HG03521 (cell line): ENCODE data around the gene CNTNAP2.
A peak's percentile ranks its signal among the peaks of the same experiment; 100 is the strongest.
"Not testable (repeated sequence)": the region's sequence is repeated elsewhere in the genome, so short reads cannot be mapped to it uniquely, and the experiment has no call there.

Experiments used
- ATAC-seq: cut with Tn5 transposase; IDR thresholded peaks from one replicate; pipeline ENCODE4 v1.9.1; 2021; ENCODE audit warnings: mild to moderate bottlenecking, moderate library complexity; ENCODE audit not compliant: unreplicated experiment

Gene CNTNAP2

GRCh38 chr7:148303295-148304082, 2186.9 kb downstream of the CNTNAP2 start:
- no peak for ATAC-seq

GRCh38 chr7:148304083-148304335, 2187.4 kb downstream of the CNTNAP2 start:
- no peak for ATAC-seq

GRCh38 chr7:148304456-148304855, 2187.9 kb downstream of the CNTNAP2 start:
- ATAC-seq, result no peak

GRCh38 chr7:148306759-148307158, 2190.2 kb downstream of the CNTNAP2 start:
- ATAC-seq, result peak; percentile 62

GRCh38 chr7:148318102-148318811, 2201.7 kb downstream of the CNTNAP2 start:
- ATAC-seq, result no peak

- no peak for ATAC-seq
Observed at GRCh38 chr7:148318838-148319237, 2202.2 kb downstream of the CNTNAP2 start.

- ATAC-seq, result no peak
Observed at GRCh38 chr7:148319316-148319808, 2202.8 kb downstream of the CNTNAP2 start.

- no peak for ATAC-seq
Observed at GRCh38 chr7:148325208-148325607, 2208.6 kb downstream of the CNTNAP2 start.

GRCh38 chr7:148327379-148327778, 2210.8 kb downstream of the CNTNAP2 start:
- ATAC-seq, result no peak

- ATAC-seq, result no peak
Observed at GRCh38 chr7:148328906-148329305, 2212.3 kb downstream of the CNTNAP2 start.

- no peak for ATAC-seq
Observed at GRCh38 chr7:148330124-148330818, 2213.7 kb downstream of the CNTNAP2 start.

- ATAC-seq, result no peak
Observed at GRCh38 chr7:148330822-148331221, 2214.2 kb downstream of the CNTNAP2 start.

- not testable (repeated sequence) for ATAC-seq
Observed at GRCh38 chr7:148331456-148331855, 2214.9 kb downstream of the CNTNAP2 start.

GRCh38 chr7:148332191-148333186, 2215.9 kb downstream of the CNTNAP2 start:
- no peak for ATAC-seq

GRCh38 chr7:148334441-148334956, 2217.9 kb downstream of the CNTNAP2 start:
- no peak for ATAC-seq

- no peak for ATAC-seq
Observed at GRCh38 chr7:148334959-148335577, 2218.5 kb downstream of the CNTNAP2 start.

GRCh38 chr7:148335790-148336189, 2219.2 kb downstream of the CNTNAP2 start:
- no peak for ATAC-seq

- ATAC-seq, result no peak
Observed at GRCh38 chr7:148336411-148336810, 2219.8 kb downstream of the CNTNAP2 start.

GRCh38 chr7:148337246-148337965, 2220.8 kb downstream of the CNTNAP2 start:
- ATAC-seq, result no peak
